NCI-H2227 treated with DMSO at 0.1 percent for 48 hours (cell line): ENCODE data around the gene MAG.

Experiments used
- DNase-seq: peaks from one replicate; lab custom pipeline; 2025; lab: John Stamatoyannopoulos, UW

Gene MAG

DNA sequence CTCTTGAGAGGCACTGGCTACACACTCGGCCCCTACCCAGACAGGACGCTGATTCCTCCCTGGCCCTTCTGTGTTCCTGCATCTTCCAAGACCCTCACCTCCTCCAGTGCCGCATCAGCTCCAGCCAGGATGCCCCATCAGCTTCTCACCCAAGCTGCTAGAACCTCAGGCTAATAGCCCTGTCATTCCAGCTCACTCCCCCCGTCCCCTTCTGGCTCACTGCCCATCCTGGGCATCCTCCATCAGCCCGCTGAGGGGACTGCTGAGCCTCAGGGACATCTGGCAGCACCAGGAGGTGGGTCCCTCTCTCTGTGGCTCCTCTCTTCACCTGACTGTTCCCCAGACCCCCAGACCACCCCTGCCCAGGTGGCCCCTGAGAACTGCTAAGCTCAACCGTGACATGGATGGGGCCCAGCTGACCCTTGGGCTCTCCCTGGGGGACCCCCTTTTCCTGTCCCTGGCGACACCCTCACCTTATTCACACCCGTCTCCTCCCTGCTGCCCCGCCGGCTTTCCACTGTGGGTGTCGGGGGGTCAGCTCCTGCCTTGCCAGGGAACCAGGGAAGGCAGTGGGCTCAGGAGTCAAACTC lies 71.1 kb downstream of the MAG start:
- DNase-seq = no peak
